Stimulated activated CD4-positive, alpha-beta T cell treated with anti-CD3 and anti-CD28 coated beads, Interleukin-15, amount 100 ng/mL, for 48 hours (primary cell): Measurements from ENCODE around the gene ABCD2.
"Not testable (repeated sequence)": the region's sequence is repeated elsewhere in the genome, so short reads cannot be mapped to it uniquely, and the experiment has no call there.

Experiments
- DNase-seq, 2 donors: peaks; one replicate each; pipeline ENCODE4 v3.0.0-alpha.2; 2020; ENCODE audit warnings: low read depth in 2 of 2

Gene ABCD2

GRCh38 chr12:39619660-39620433 is at the start of gene ABCD2:
ABCD2 (minus strand) TSS chr12:39619803; CDS start chr12:39619615, 188 bp downstream.
- DNase-seq: peak; percentile 60 to 64

DNA sequence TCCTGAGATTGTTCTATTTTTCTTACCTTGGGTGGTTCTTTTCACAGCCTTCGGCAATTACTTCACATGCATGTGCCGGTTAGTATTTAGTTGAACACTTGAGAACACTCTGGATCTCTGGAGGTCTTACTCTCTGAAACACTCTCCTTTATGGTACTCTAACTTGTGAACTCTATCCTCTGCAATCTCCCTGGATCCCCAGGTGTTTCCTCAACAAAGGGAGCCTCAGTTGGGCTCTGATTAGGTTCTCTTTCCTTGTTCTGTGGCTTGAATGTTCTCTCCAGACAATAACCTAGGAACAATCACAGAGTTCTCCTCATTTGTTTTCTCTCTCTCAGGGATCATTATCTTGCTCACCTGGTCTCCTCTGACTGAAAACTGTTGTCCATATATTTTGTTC is 40.5 kb upstream of the ABCD2 start:
- DNase-seq: no peak

- DNase-seq: no peak
These were observed 27.8 kb upstream of the ABCD2 start for GRCh38 chr12:39647383-39647782.

GRCh38 chr12:39646963-39647362 is 27.4 kb upstream of the ABCD2 start:
- no peak for DNase-seq

DNA sequence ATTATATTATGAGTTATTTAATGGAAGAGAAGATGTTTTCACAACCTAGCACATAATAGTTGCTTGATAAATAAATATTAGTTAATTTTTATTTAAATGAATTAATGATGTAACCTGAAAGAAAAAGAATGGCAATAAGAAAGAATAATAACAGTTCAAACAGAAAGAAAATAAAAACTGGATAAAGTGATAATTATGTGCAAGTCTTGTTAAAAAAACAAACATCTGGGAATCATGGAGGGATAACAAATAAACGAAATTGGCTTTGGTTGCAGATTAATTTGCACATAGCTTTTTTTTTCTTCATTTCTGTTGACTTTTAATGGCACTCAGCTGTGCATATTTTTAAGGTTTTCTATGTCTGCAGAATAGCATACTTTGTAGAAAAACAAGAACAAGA is 23.4 kb upstream of the ABCD2 start:
- DNase-seq: no peak

DNA sequence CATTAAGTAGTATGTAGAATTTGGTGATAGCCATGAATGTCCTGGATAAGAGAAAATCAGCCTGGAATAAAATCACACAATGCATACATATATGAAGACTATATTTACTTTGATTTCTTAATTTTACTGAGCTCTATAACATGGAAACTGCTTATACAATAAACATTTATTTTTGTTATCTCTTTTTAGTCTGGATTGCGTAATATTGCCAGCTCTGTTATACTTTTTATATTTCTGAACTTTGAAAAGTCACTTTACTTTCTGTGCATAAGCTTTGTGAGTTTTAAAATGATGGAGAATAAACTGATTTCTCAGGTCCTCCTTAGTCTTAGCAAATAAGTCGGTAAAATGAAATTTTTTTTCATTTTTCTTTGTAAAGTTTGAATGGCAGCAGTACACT is 19.2 kb upstream of the ABCD2 start:
- DNase-seq: no peak

GRCh38 chr12:39638178-39638577 is 18.6 kb upstream of the ABCD2 start:
- DNase-seq: no peak

GRCh38 chr12:39632670-39633069 is 13.1 kb upstream of the ABCD2 start:
- DNase-seq: no peak

- DNase-seq: no peak
These were observed 9.2 kb upstream of the ABCD2 start for GRCh38 chr12:39628836-39629235.

DNA sequence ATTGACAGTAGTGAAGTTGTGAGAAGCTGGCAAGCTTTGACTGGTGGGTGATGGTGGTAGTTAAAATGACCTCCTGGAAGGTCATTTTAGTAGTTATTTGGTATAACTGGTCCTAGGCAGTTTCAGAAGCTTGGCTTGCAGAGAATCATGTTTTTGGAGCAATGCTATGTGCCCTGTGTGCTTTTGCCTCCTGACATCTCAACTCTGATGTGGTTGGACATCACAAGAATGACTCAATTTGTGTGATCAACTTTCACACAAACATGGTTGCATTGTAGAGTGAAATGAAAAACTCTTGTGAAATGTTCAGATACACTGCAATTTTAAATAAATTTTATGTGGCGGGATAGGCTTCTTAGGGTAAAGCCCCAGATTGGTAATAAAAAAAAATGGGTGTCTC is 8.3 kb upstream of the ABCD2 start:
- DNase-seq: no peak

GRCh38 chr12:39626033-39626814 is 6.6 kb upstream of the ABCD2 start:
- no peak for DNase-seq

GRCh38 chr12:39623919-39624318 is 4.3 kb upstream of the ABCD2 start:
- no peak for DNase-seq

GRCh38 chr12:39623160-39623559 is 3.6 kb upstream of the ABCD2 start:
- not testable (repeated sequence) for DNase-seq

- no peak for DNase-seq
These were observed 2.7 kb upstream of the ABCD2 start for GRCh38 chr12:39622306-39622705.

DNA sequence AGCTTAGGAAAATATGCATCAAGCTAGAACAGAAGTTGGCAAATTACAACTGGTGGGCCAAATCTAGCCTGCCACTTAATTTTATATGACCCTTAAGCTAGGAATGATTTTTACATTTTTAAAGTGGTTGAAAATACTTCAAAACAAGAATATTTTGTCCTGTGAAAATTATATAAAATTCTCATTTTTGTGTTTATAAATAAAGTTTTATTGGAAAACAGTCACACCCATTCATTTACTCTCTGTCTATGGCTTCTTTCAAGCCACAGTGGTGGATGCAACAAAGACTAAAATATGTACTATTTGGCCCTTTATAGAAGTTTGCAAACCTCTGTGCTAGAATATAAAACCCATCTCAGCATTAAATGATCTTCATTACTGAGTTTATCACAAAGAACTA is 2.1 kb upstream of the ABCD2 start:
- no peak for DNase-seq

GRCh38 chr12:39620659-39621658 is 1.4 kb upstream of the ABCD2 start:
- peak; percentile 27 to 54 for DNase-seq

DNA sequence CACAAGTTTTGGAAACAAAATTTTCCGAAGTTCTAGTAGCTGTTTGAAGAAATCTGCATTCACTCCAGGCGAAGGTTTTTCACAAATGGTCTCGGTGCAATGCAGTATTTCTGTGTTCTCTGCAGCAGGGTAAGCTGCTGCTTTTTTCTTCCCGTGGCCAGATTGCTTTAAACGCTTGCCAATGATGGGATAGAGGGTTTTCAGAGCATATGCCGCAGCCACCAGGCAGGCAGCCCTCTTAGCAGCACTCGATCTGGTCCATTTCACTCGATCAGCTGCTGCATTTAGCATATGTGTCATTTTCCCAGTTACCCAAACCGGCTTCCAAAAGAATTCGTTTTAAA is 315 bp downstream of the ABCD2 start:
- no peak for DNase-seq

DNA sequence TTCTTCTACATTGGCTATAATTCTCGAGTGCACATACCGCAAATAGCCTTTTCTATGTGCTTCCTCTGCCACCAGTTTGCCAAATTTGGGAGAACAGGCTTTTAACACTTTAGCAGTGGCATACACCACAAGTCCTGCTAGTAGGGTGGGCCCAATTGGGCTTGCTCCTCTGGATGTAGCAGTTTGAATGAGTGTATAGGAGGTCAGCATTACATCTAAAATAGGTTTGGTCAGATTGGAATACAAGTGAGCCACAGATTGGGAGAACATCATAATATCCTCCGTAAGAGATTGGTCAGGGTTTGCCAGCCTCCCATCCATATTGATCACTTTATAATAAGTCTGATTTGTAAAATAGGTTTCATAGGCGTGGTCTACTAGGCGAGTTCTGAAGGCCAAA is 902 bp downstream of the ABCD2 start:
- no peak for DNase-seq

DNA sequence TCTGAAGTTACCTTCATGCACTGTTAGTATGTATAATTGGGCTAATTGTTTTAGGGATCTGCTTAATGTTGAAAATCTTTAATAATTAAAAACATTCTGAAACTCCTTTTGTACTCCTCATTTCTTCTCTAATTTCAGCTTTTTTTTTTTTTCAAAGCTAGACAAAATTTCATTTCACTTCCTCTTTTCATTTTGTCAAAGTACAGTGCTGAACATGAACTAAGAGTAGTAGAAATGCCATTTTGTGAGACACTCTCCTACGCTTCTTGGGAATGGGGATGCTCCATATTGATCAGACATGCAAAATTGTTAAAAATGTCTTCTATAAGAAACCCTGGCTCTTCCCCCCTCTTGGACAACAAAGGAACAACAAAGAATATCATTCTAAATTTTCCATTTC is 1.7 kb downstream of the ABCD2 start:
- DNase-seq: no peak

- DNase-seq: no peak
These were observed 2.9 kb downstream of the ABCD2 start for GRCh38 chr12:39616666-39617065.

GRCh38 chr12:39616251-39616650 is 3.4 kb downstream of the ABCD2 start:
- DNase-seq: no peak

GRCh38 chr12:39613525-39613924 is 6.1 kb downstream of the ABCD2 start:
- DNase-seq: no peak
